Uterus (tissue), 4 donors: Measurements from ENCODE around the gene SYNPO. TPM values are rescaled to one million over a fixed set of nuclear protein-coding genes. Genes with fewer than 3 reads are reported as not detected.

Experiments used
- DNase-seq, 2 donors: peaks; one replicate each; pipeline ENCODE4 v3.0.0-alpha.2; 2019 to 2020
- H3K27ac ChIP-seq, 2 donors: fragments of 200-600 bp; sonication (generic); 1 replicate in 1 of 2; 2 replicates in 1 of 2; pipeline ENCODE4 v1.5.1; 2016 to 2018
- H3K27me3 ChIP-seq, 2 donors: fragments of 200-600 bp; sonication (generic); one replicate each; pipeline ENCODE4 v1.5.1; 2018 to 2019; ENCODE audit warnings: control low read depth in 1 of 2
- H3K36me3 ChIP-seq, 2 donors: fragments of 200-600 bp; sonication (generic); one replicate each; pipeline ENCODE4 v1.5.1; 2019; ENCODE audit warnings: control low read depth in 1 of 2
- H3K4me1 ChIP-seq, 2 donors: fragments of 200-600 bp; sonication (generic); one replicate each; pipeline ENCODE4 v1.5.1; 2018 to 2019; ENCODE audit warnings: control low read depth in 1 of 2
- H3K4me3 ChIP-seq, 2 donors: fragments of 200-600 bp; sonication (generic); 1 replicate in 1 of 2; 2 replicates in 1 of 2; pipeline ENCODE4 v1.5.1; 2018 to 2019; ENCODE audit warnings: mild to moderate bottlenecking in 1 of 2
- H3K9me3 ChIP-seq, 2 donors: fragments of 200-600 bp; sonication (generic); one replicate each; pipeline ENCODE4 v1.5.1; 2019; ENCODE audit warnings: control low read depth in 1 of 2
- POLR2A ChIP-seq, 2 donors: fragments of 450-650 bp; IDR thresholded peaks; one replicate each; pipeline ENCODE4 v1.6.1; 2016; ENCODE audit warnings: antibody characterized with exemption in 2 of 2, mild to moderate bottlenecking in 1 of 2, moderate library complexity in 1 of 2
- intact Hi-C: fragments of 100-400 bp; cut with DNase I; formaldehyde crosslinking; loops from one replicate; pipeline ENCODE4 v1.15.1; 2023; ENCODE audit warnings: low total_unique reads
- total RNA-seq, 4 donors: library from RNA; depleted of rRNA in 3 of 4; stranded (reverse); fragments of >200 nt in 3 of 4; gene quantifications; one replicate each; pipeline versions ENCODE4 v1.1.0 to v1.2.4, GENCODE V29; 2014 to 2023
- TF ChIP-seq, protein P1 (sequence below), 4 experiments: fragments of 200-600 bp in 2 of 4; fragments of 450-650 bp in 2 of 4; sonication (generic) in 2 of 4; IDR thresholded peaks; one replicate each; pipeline ENCODE4 v1.5.1; 2016 to 2019; ENCODE audit warnings: antibody characterized with exemption in 4 of 4, mild to moderate bottlenecking in 2 of 4, moderate library complexity in 1 of 4
- donor health status: DM: yes; HTN: yes; CAD: no.

The SYNPO gene
- total RNA-seq, 4 donors from 2014 or later = 3.6 to 146 (median 10.6) TPM

DNA sequence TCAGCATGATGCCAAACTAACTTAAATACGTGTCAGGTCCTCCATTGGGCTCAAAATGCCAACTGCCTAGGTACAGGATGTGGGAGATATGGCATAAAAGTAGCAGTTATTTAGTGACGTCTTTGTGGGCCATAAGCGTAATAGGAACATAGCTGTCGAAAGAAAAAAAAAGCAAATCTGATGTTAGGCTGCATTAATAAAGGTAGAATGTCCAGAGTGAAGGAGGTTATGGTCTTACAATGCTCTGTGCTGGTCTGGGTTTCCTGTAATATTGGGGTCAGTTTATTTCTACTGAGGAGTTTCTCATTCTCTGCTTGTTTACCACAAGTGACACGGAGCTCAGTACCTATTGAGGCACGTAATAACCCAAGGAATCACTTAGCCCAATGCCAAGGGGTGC, 33.4 kb upstream of the SYNPO start:
- no peaks in the 10 kb centered on the region for H3K36me3 ChIP-seq
- no peaks in the 10 kb centered on the region for H3K4me1 ChIP-seq
- TF ChIP-seq, protein P1, sequence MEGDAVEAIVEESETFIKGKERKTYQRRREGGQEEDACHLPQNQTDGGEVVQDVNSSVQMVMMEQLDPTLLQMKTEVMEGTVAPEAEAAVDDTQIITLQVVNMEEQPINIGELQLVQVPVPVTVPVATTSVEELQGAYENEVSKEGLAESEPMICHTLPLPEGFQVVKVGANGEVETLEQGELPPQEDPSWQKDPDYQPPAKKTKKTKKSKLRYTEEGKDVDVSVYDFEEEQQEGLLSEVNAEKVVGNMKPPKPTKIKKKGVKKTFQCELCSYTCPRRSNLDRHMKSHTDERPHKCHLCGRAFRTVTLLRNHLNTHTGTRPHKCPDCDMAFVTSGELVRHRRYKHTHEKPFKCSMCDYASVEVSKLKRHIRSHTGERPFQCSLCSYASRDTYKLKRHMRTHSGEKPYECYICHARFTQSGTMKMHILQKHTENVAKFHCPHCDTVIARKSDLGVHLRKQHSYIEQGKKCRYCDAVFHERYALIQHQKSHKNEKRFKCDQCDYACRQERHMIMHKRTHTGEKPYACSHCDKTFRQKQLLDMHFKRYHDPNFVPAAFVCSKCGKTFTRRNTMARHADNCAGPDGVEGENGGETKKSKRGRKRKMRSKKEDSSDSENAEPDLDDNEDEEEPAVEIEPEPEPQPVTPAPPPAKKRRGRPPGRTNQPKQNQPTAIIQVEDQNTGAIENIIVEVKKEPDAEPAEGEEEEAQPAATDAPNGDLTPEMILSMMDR (IDR thresholded peaks at IDR 0.05) = no peak
- TF ChIP-seq POLR2A (IDR thresholded peaks at IDR 0.05) = no peak
- intact Hi-C loops = no loop called here
- no peaks in the 10 kb centered on the region for H3K9me3 ChIP-seq
- DNase-seq = no peak
- H3K27me3 ChIP-seq = no peaks in the 10 kb centered on the region
- H3K4me3 ChIP-seq = no peak overlapping the region
- no peak overlapping the region for H3K27ac ChIP-seq

DNA sequence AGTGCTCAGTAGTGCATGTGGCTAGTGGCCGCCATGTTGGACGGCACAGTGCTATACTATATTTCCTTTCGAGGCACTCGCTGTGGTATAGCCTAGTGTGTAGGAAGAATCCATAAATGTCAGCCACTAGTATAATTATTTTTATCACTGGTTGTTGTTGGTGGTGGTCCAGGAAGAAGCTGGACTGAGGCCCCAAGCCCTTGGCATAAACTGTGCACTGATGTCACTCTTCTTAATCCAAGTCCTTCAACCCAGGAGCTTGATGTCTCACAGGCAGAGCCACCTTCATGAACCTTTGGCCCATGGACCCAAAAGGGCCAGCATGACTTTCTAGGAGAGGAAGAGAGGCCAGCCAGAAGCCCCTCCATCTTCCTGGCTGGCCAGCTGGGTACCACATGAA, 32.5 kb upstream of the SYNPO start:
- H3K9me3 ChIP-seq = no peaks in the 10 kb centered on the region
- TF ChIP-seq, protein P1 (IDR thresholded peaks at IDR 0.05) = no peak
- TF ChIP-seq POLR2A (IDR thresholded peaks at IDR 0.05) = no peak
- H3K36me3 ChIP-seq = no peaks in the 10 kb centered on the region
- DNase-seq = no peak
- H3K27me3 ChIP-seq = no peaks in the 10 kb centered on the region
- H3K4me3 ChIP-seq = no peak overlapping the region
- no peak overlapping the region for H3K27ac ChIP-seq
- H3K4me1 ChIP-seq = peaks cover 3 to 5% of the 10 kb centered on the region in 2 donors
- intact Hi-C loops = no loop called here

DNA sequence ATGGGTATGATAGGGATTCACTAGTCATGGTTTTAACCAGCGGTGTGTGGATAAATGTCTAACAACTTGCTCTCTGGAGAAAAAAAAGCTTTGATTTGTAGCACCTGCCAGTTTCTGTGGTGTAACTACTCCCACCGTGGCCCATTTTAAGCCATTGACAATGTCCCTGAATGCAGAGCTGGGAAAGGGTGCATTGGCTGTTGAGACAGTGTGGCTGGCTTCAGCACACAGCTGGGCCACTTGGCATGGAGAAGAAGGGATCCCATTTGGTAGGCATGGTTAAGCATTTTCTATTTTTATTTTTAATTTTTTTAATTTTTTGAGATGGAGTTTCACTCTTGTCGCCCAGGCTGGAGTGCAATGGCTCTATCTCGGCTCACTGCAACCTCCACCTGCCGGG, 31.5 kb upstream of the SYNPO start:
- intact Hi-C loops = no loop called here
- no peak for DNase-seq
- TF ChIP-seq, protein P1 (IDR thresholded peaks at IDR 0.05) = no peak
- no peak for TF ChIP-seq POLR2A (IDR thresholded peaks at IDR 0.05)
- Histone ChIP-seq H3K4me3 (no peak overlapping the region), H3K27ac (peak overlapping the region in 1 of 2 donors; percentile 38), H3K27me3 (no peaks in the 10 kb centered on the region), H3K36me3 (no peaks in the 10 kb centered on the region), H3K9me3 (no peaks in the 10 kb centered on the region), H3K4me1 (peaks cover 9 to 13% of the 10 kb centered on the region in 2 donors)

DNA sequence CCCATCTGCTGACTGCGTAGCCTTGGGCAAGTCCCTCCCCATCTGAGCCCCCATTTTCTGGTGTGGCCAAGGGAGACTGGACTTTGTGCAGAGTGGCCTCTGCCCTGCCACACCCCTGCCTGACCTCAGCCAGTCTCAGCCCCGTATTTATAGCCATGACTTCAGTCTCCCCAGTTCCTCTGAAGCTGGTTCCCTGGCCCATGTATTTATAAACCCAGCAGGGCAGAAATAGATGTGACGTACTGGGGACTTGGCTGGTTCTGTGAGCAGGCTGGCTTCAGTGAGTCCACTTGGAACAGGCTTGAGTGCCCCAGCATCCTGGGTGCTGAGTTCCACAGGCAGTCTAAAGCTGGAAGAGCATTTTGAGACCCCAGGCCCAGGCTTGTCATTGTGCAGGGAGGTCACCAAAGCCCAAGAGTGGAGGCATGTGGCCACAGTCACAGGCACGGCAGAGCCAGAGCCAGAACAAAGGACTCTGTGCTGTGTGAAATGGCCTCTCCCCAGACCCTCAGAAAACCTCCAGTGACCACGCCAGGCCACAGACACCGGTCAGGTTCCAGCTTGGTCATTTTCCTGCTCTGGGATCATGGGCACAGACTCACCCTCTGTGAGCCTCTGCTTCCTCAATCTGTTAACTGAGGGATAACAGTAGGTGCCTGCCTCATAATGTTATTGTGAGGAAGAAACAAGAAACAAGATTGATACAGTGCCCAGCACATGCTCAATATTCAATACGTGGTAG, 30.4 kb upstream of the SYNPO start:
- H3K27me3 ChIP-seq = no peaks in the 10 kb centered on the region
- H3K4me3 ChIP-seq = no peak overlapping the region
- peak overlapping the region; percentile 65 to 86 for H3K27ac ChIP-seq
- intact Hi-C loops = no loop called here
- DNase-seq = no peak
- H3K36me3 ChIP-seq = no peaks in the 10 kb centered on the region
- no peaks in the 10 kb centered on the region for H3K9me3 ChIP-seq
- H3K4me1 ChIP-seq = peaks cover 20 to 23% of the 10 kb centered on the region in 2 donors
- no peak for TF ChIP-seq POLR2A (IDR thresholded peaks at IDR 0.05)
- TF ChIP-seq, protein P1 (IDR thresholded peaks at IDR 0.05) = no peak

DNA sequence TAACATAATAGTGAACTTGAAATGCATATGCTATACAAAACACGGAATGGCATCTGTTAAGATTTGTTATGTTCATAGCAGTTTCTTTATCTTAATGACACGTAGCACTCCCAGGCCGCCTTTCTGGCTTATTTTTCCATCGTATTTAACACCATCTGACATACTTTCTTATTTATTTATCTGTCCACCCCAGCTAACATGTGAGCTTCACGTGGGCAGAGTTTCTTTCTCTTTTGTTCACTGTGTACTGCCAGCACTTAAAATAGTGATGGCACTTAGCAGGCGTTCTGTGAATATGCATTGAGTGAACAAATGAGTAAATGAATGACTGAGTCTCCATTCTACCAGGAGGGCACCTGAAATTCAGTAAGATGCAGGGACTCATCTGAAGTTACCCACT, 29.4 kb upstream of the SYNPO start:
- peak overlapping the region; percentile 65 to 86 for H3K27ac ChIP-seq
- no peaks in the 10 kb centered on the region for H3K9me3 ChIP-seq
- no peaks in the 10 kb centered on the region for H3K36me3 ChIP-seq
- intact Hi-C loops = no loop called here
- H3K4me3 ChIP-seq = no peak overlapping the region
- no peak for DNase-seq
- TF ChIP-seq, protein P1 (IDR thresholded peaks at IDR 0.05) = no peak
- H3K27me3 ChIP-seq = no peaks in the 10 kb centered on the region
- peaks cover 28 to 31% of the 10 kb centered on the region in 2 donors for H3K4me1 ChIP-seq
